Activated naive CD4-positive, alpha-beta T cell treated with anti-CD3 and anti-CD28 coated beads, Interleukin-2, amount 50 U/mL, for 16 hours (primary cell): ENCODE data around the gene GLT8D2.

Experiments
- DNase-seq: peaks from one replicate; pipeline ENCODE4 v3.0.0-alpha.2; 2020

The GLT8D2 gene

DNA sequence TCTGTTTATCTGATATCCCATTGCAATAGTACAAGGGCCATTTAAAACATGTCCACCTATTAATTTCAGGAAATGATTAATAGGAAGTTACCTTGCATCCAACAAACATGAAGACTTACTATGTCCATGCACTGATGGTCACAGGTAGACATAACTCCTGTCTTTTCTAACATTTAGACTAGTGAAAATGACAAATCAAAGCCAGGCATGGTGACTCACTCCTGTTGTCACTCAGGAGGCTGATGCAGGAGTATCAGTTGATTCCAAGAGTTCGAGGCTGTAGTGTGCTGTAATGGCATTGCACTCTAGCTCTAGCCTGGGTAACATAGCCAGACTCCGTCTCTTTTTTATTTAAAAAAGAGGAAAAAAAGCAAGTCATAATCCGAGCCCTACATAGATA, 105.0 kb downstream of the GLT8D2 start:
- DNase-seq: no peak
